NT2/D1 (cell line): ENCODE results near the gene COL4A3.

Source experiments
- SUZ12 ChIP-seq: IDR thresholded peaks from 2 replicates; pipeline ENCODE4 v1.6.1; 2011; ENCODE audit not compliant: insufficient read length, insufficient read depth; ENCODE audit errors: extremely low read depth
- YY1 ChIP-seq: IDR thresholded peaks from 2 replicates; pipeline ENCODE4 v1.6.1; 2011; ENCODE audit not compliant: insufficient read length, insufficient read depth
- ZNF274 ChIP-seq: IDR thresholded peaks from 2 replicates; pipeline ENCODE4 v1.6.1; 2011; ENCODE audit warnings: mild to moderate bottlenecking, low read depth, low read length

DNA sequence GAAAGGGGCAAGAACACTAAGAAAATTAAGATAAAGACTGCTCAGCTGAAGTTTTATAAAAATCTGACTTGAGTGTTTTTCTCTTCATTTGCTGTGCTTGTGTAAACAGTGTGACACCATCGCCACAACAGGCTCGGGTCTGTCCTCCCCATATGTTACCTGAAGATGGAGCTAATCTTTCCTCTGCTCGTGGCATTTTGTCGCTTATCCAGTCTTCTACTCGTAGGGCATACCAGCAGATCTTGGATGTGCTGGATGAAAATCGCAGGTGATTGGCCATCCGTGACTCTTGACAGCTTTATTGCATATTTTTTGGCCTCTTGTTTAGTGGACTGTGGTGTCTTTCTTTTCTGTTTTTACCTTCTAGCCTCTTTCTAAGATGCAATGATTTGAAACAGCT is 182.7 kb downstream of the COL4A3 start:
- TF ChIP-seq SUZ12 = no peak
- no peak for TF ChIP-seq YY1
- TF ChIP-seq ZNF274 = no peak
